ENCODE data around the gene ADCK1. TPM values are rescaled to one million over a fixed set of nuclear protein-coding genes. Genes with fewer than 3 reads are reported as not detected.

The ADCK1 gene
- total and polyA plus RNA-seq, 2 of the 13 experiments (the other 11 are each of a cell fraction or from before 2014, with no cell fraction given): 3.9 to 6.3 TPM

DNA sequence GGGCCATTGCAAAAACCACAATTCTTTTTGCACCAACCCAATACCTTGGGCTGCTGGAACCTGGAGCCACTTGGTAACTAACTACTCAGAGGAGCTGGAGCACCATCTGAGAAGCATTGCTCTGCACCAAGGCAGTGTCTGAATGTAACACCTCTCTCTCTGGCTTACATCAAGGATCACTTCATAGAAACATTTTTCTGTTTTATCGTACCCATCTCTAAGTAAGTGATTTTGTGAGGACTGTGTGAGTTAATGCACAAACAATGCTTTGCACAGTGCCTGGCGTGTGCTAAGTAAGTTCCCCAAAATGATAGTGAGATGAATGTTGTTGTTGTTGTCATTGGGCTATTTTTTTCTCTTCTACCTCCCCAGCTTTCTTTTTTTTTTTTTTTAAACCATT lies 111.4 kb downstream of the ADCK1 start:
- H3K4me3 ChIP-seq (replicated peaks in 1 of 3; ENCODE audit: insufficient read depth in 1 of 3, low read depth in 2 of 3, low read length in 3 of 3): no peak overlapping the region
- H3K79me2 ChIP-seq (ENCODE audit: insufficient read depth, low read length): no peaks in the 10 kb centered on the region
- H3K9me3 ChIP-seq (ENCODE audit: low read length): no peaks in the 10 kb centered on the region
- WGBS (ENCODE audit: low lambda C conversion rate): 85% methylated on average over 2 of the region's 2 CpGs
- H2AFZ ChIP-seq (ENCODE audit: low read length): no peak overlapping the region
- DNase-seq (ENCODE audit: low spot score): no peak
- ChIA-PET CTCF (ENCODE audit: low intra/inter-chr PET ratio, low total read pairs) (no interaction called here), POLR2A (no interaction called here)
- H3K27me3 ChIP-seq (ENCODE audit: control insufficient read depth in 1 of 2, insufficient read depth in 2 of 2, low read length in 2 of 2): no peaks in the 10 kb centered on the region
- in situ Hi-C loops (cut with HindIII; ENCODE audit: extremely low pct_ligation_motif_present, low pct_unique_long_range_greater_than_20kb) (no loop called here), intact Hi-C loops (cut with micrococcal nuclease; ENCODE audit: unreplicated experiment) (no loop called here)
- H4K20me1 ChIP-seq (ENCODE audit: insufficient read depth, low read length): no peaks in the 10 kb centered on the region
- no TSS peak for BruUV-seq (replicated peaks)
- H3K36me3 ChIP-seq (replicated peaks in 1 of 2; ENCODE audit: control insufficient read depth in 1 of 2, insufficient read depth in 2 of 2, low read length in 2 of 2): no peaks in the 10 kb centered on the region
- TF ChIP-seq FOXA1 (IDR thresholded peaks at IDR 0.05) (no peak), FOXA1 (CRISPR knock-in tag; IDR thresholded peaks at IDR 0.05) (no peak), ZNF816 (CRISPR knock-in tag; IDR thresholded peaks at IDR 0.05; ENCODE audit: borderline replicate concordance) (no peak), NCOA1 (CRISPR knock-in tag; IDR thresholded peaks at IDR 0.05) (no peak), KDM2A (CRISPR knock-in tag; IDR thresholded peaks at IDR 0.05; ENCODE audit: borderline replicate concordance, low read depth) (no peak), E2F5 (CRISPR knock-in tag; conservative IDR thresholded peaks at IDR 0.05) (no peak), ZNF30 (CRISPR knock-in tag; IDR thresholded peaks at IDR 0.05) (no peak), DNMT3B (CRISPR knock-in tag; conservative IDR thresholded peaks at IDR 0.05) (no peak), ZSCAN29 (CRISPR knock-in tag; conservative IDR thresholded peaks at IDR 0.05) (no peak), TCF7 (IDR thresholded peaks at IDR 0.05; ENCODE audit: low read depth) (no peak), ZNF136 (CRISPR knock-in tag; IDR thresholded peaks at IDR 0.05; ENCODE audit: low read depth) (no peak), ZNF275 (CRISPR knock-in tag; IDR thresholded peaks at IDR 0.05; ENCODE audit: borderline replicate concordance) (no peak)
- TF ChIP-seq, protein P1, sequence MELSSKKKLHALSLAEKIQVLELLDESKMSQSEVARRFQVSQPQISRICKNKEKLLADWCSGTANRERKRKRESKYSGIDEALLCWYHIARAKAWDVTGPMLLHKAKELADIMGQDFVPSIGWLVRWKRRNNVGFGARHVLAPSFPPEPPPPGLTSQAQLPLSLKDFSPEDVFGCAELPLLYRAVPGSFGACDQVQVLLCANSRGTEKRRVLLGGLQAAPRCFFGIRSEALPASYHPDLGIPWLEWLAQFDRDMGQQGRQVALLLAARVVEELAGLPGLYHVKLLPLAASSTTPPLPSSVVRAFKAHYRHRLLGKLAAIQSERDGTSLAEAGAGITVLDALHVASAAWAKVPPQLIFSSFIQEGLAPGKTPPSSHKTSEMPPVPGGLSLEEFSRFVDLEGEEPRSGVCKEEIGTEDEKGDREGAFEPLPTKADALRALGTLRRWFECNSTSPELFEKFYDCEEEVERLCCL (CRISPR knock-in tag; IDR thresholded peaks at IDR 0.05; ENCODE audit: borderline replicate concordance): no peak
- H3K4me2 ChIP-seq (ENCODE audit: low read depth, low read length): no peak overlapping the region
- H3K9ac ChIP-seq (ENCODE audit: insufficient read depth, low read depth, low read length): no peak overlapping the region
- no peak for FAIRE-seq
- no peak overlapping the region for H3K27ac ChIP-seq (ENCODE audit: extremely low read length, insufficient read depth, low read length)
- no peak for ATAC-seq
- 0 out of 2 replicates have a peak, but pooled peaks cover 8% of the 10 kb centered on the region for H3K4me1 ChIP-seq (ENCODE audit: insufficient read depth, low read length)

Measured in HepG2 (cell line).